ENCODE data around the gene KMT2D. TPM values are rescaled to one million over a fixed set of nuclear protein-coding genes. Genes with fewer than 3 reads are reported as not detected.
A peak's percentile ranks its signal among the peaks of the same experiment; 100 is the strongest.

Gene KMT2D
- total RNA-seq, 1 donor from 2014 or later = 17.6 TPM

DNA sequence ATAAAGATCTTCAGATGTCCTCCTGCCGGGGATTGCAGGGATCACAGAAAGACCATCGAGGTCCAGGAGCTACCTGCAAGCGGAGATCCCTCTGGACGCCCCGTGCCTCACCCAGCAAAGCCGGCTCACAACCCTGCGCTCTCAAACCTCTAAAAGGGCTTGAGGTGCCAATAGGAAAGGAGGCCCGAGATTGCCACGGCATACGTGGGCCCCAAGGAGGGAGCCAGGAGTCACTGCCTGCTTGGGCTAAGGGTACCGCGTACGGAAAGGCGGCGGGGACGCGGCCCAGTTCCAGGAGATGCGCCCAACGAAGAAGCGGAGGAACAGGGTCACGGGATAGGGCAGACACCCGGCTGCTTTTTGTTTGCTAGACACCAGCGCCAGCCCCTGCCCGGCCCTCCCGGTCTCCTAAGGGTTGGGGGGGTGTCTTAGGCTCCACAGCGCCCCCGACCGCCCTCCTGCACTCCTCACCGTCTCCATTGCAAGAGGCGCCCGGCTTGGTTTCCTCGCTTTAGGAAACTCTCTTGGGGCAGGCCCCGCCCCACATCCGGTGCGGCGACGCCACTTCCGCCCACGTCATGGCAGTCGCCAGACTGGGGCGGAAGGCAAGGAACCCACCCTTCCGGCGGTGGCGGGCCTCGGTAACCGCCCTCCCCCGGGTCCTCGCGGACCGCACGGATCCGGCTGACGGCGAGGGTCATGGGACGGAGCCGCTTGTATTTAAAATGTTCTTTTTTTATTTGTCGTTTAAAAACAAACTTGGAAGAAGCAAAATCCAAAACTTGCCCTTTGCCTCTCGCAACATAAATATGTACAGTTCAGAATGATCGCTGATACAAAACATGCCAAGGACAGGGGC, 42.1 kb downstream of the KMT2D start, which contains the start of gene PRKAG1:
TSS of gene PRKAG1 (minus strand) at position 516 of the 859 bp plus-strand sequence. CDS start at position 480, 36 bp downstream.
- DNase-seq = peak; percentile 93

- no peak for DNase-seq
These were observed 42.7 kb downstream of the KMT2D start for GRCh38 chr12:49017891-49018260.

GRCh38 chr12:49015196-49015595, 45.4 kb downstream of the KMT2D start:
- no peak for DNase-seq

- no peak for DNase-seq
These were observed 46.0 kb downstream of the KMT2D start for GRCh38 chr12:49014547-49014946.

DNA sequence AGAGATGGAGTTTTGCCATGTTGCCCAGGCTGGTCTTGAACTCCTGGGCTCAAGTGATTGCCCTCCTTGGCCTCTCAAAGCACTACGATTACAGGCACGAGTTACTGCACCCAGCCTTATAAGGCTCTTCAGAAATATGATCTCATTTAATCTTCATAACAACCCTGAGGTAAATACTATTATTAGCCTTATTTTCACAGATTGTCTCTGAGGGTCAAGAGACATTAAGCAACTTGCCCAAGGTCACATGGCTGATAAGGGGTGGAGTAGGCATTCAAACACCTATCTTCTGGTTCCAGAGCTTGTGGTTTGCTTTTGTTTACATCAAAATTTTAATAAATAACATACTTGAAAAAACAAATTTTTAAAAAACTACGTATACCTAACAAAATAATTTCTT, 47.2 kb downstream of the KMT2D start:
- no peak for DNase-seq

GRCh38 chr12:49012739-49013138, 47.9 kb downstream of the KMT2D start:
- no peak for DNase-seq

Other genes with a start within 250 kb of the KMT2D start
- gene CACNB3, start 242.3 kb downstream of the KMT2D start, total RNA-seq = 44.3 TPM
- gene DDX23, start 208.6 kb downstream of the KMT2D start, total RNA-seq = 48.8 TPM
- 22.9 TPM for gene RND1, start 194.9 kb downstream of the KMT2D start, total RNA-seq
- gene FKBP11, start 135.3 kb downstream of the KMT2D start, total RNA-seq = 3.6 TPM
- gene ARF3, start 103.3 kb downstream of the KMT2D start, total RNA-seq = 67.5 TPM
- 6.2 TPM for gene WNT10B, start 89.1 kb downstream of the KMT2D start, total RNA-seq
- gene WNT1, start 82.5 kb downstream of the KMT2D start, total RNA-seq = not detected
- gene DDN, start 61.4 kb downstream of the KMT2D start, total RNA-seq = 9.2 TPM
- gene PRKAG1, start 42.0 kb downstream of the KMT2D start, total RNA-seq = 27.9 TPM
- gene RHEBL1, start 9.2 kb upstream of the KMT2D start, total RNA-seq = 0.78 TPM
- gene DHH, start 34.0 kb upstream of the KMT2D start, total RNA-seq = 0.47 TPM
- 90.8 TPM for gene LMBR1L, start 50.1 kb upstream of the KMT2D start, total RNA-seq
- gene TUBA1B, start 70.6 kb upstream of the KMT2D start, total RNA-seq = 1,492 TPM
- gene TUBA1A, start 128.3 kb upstream of the KMT2D start, total RNA-seq = 9,948 TPM
- gene TUBA1C, start 204.3 kb upstream of the KMT2D start, total RNA-seq = 33.5 TPM
- not detected for gene PRPH, start 234.4 kb upstream of the KMT2D start, total RNA-seq